Lung (tissue), 12 donors: Measurements from ENCODE around the gene REEP1. TPM values are rescaled to one million over a fixed set of nuclear protein-coding genes. Genes with fewer than 3 reads are reported as not detected.
A peak's percentile ranks its signal among the peaks of the same experiment; 100 is the strongest.

Source experiments
- ATAC-seq: fragments of 200-7000 bp; cut with Tn5 transposase; one replicate; pipeline ENCODE4 v1.9.1; 2020; ENCODE audit warnings: moderate number of reproducible peaks; ENCODE audit not compliant: insufficient read depth, low FRiP score
- DNase-seq, 3 donors: peaks; one replicate each; pipeline ENCODE4 v3.0.0-alpha.2; 2013 to 2017
- H3K27ac ChIP-seq, 2 donors: one replicate each; pipeline ENCODE4 v1.5.1; 2013; ENCODE audit warnings: mild to moderate bottlenecking in 2 of 2, moderate library complexity in 2 of 2, control low read depth in 1 of 2, inconsistent platforms in 1 of 2, low read depth in 1 of 2, low read length in 1 of 2
- H3K27me3 ChIP-seq, 3 donors: one replicate each; pipeline ENCODE4 v1.5.1; 2013; ENCODE audit warnings: low read length in 2 of 3; ENCODE audit not compliant: control insufficient read depth in 3 of 3, insufficient read depth in 3 of 3
- H3K36me3 ChIP-seq, 4 donors: one replicate each; pipeline ENCODE4 v1.5.1; 2013; ENCODE audit warnings: low read length in 4 of 4, mild to moderate bottlenecking in 1 of 4, moderate library complexity in 1 of 4; ENCODE audit not compliant: control insufficient read depth in 4 of 4, insufficient read depth in 4 of 4
- H3K4me1 ChIP-seq, 5 donors: one replicate each; pipeline ENCODE4 v1.5.1; 2013; ENCODE audit warnings: low read length in 5 of 5, mild to moderate bottlenecking in 2 of 5, moderate library complexity in 1 of 5; ENCODE audit not compliant: control insufficient read depth in 5 of 5, insufficient read depth in 5 of 5
- H3K4me3 ChIP-seq: one replicate; pipeline ENCODE4 v1.5.1; 2013; ENCODE audit warnings: mild to moderate bottlenecking, control low read depth, moderate library complexity
- H3K9ac ChIP-seq, 2 donors: one replicate each; pipeline ENCODE4 v1.5.1; 2013; ENCODE audit warnings: low read length in 2 of 2, control low read depth in 1 of 2; ENCODE audit not compliant: insufficient read depth in 1 of 2
- H3K9me3 ChIP-seq, 4 donors: one replicate each; pipeline ENCODE4 v1.5.1; 2013; ENCODE audit warnings: low read length in 3 of 4, mild to moderate bottlenecking in 1 of 4, moderate library complexity in 1 of 4; ENCODE audit not compliant: control insufficient read depth in 4 of 4, insufficient read depth in 3 of 4
- WGBS, 2 donors: extraction: QIAGEN DNeasy Blood & Tissue Kit; methylation state at CpG; one replicate each; pipeline ENCODE4 v1.1.7; 2013; 5-methylcytosine and 5-hydroxymethylcytosine counted together
- polyA plus RNA-seq, 2 donors: library from polyadenylated mRNA; stranded (reverse); fragments of 200-250 nt; gene quantifications; one replicate each; pipeline ENCODE4 v1.2.1, GENCODE V29; 2013
- total RNA-seq, 2 donors: library from RNA; depleted of rRNA in 1 of 2; stranded (reverse); fragments of >200 nt in 1 of 2; gene quantifications; one replicate each; pipeline ENCODE4 v1.2.1, GENCODE V29; 2014 to 2021
- TF ChIP-seq, protein P1 (sequence below): IDR thresholded peaks from 2 replicates; pipeline ENCODE4 v1.5.1; 2012; ENCODE audit warnings: mild to moderate bottlenecking; ENCODE audit errors: control extremely low read depth, extremely low read depth
- donor health status: control.
- donor health status: control.
- donor health status: Bipolar disorder and iron deficiency.
- donor health status: healthy.
- donor health status: DM: yes; HTN: yes; CAD: no.

The REEP1 gene
- total and polyA plus RNA-seq, 4 donors = 2.4 to 19.7 (median 5.4) TPM

GRCh38 chr2:86221066-86221684, 116.3 kb downstream of the REEP1 start:
- WGBS, 2 donors = 35 to 52% methylated on average over 5 of the region's 5 CpGs
- TF ChIP-seq, protein P1, sequence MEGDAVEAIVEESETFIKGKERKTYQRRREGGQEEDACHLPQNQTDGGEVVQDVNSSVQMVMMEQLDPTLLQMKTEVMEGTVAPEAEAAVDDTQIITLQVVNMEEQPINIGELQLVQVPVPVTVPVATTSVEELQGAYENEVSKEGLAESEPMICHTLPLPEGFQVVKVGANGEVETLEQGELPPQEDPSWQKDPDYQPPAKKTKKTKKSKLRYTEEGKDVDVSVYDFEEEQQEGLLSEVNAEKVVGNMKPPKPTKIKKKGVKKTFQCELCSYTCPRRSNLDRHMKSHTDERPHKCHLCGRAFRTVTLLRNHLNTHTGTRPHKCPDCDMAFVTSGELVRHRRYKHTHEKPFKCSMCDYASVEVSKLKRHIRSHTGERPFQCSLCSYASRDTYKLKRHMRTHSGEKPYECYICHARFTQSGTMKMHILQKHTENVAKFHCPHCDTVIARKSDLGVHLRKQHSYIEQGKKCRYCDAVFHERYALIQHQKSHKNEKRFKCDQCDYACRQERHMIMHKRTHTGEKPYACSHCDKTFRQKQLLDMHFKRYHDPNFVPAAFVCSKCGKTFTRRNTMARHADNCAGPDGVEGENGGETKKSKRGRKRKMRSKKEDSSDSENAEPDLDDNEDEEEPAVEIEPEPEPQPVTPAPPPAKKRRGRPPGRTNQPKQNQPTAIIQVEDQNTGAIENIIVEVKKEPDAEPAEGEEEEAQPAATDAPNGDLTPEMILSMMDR = peak; percentile 43
- H3K4me3 ChIP-seq = no peak overlapping the region
- no peak overlapping the region for H3K27ac ChIP-seq
- ATAC-seq (peak; percentile 63), DNase-seq (peak; percentile 59 to 79 (median 77))
- no peak overlapping the region for H3K9ac ChIP-seq
- H3K4me1 ChIP-seq = peaks cover 9 to 39% (median 10%) of the 10 kb centered on the region in 5 donors
- no peaks in the 10 kb centered on the region for H3K36me3 ChIP-seq
- H3K27me3 ChIP-seq = no peaks in the 10 kb centered on the region
- no peaks in the 10 kb centered on the region for H3K9me3 ChIP-seq

DNA sequence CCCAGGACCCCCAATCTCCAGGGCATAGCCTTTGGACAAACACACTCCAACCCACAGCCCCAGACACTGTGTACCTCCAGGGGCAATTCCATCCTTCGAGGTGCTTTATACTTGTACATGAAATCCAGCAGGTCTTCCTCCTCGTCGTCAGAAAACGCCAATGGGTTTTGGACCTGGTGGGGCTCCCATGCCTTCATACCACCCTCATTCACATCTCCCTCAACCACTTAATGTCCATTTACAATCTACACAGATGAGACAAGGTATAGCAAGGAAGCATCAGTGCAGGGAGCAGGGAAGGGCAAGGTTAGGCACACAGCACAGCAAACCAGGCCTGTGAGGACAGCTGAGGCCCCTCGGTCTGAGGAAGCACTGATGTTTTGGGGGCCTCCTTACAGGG, 117.5 kb downstream of the REEP1 start:
- WGBS, 2 donors = 75 to 88% methylated on average over 5 of the region's 5 CpGs
- ATAC-seq (no peak), DNase-seq (no peak)
- TF ChIP-seq, protein P1 = no peak
- no peaks in the 10 kb centered on the region for H3K9me3 ChIP-seq
- H3K27ac ChIP-seq = no peak overlapping the region
- no peak overlapping the region for H3K4me3 ChIP-seq
- no peaks in the 10 kb centered on the region for H3K27me3 ChIP-seq
- no peak overlapping the region for H3K9ac ChIP-seq
- peaks cover 3 to 39% (median 10%) of the 10 kb centered on the region in 5 donors for H3K4me1 ChIP-seq
- peaks cover 0 to 3% (median 0%) of the 10 kb centered on the region in 4 donors for H3K36me3 ChIP-seq

DNA sequence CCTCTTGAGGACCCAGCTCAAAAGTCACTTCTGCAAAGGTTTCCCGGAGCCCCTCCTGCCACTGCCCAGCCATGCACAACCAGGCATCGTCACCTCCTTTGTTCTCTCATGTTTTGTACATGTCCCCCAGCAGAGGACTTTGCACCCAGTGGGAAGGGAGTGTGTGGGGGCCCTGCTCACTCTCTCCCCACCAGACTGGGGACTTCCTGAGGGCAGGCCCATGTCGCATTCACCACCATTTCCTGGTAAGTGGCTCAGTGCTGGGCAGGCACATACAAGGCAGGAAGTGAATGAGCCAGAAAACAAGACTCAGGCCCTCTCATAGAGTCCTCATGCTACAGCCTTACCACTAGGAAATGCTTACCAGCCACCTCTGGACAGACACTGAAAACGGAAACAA, 119.3 kb downstream of the REEP1 start:
- TF ChIP-seq, protein P1 = no peak
- no peak overlapping the region for H3K27ac ChIP-seq
- 75 to 88% methylated on average over 4 of the region's 4 CpGs for WGBS, 2 donors
- no peaks in the 10 kb centered on the region for H3K9me3 ChIP-seq
- peaks cover 0 to 36% (median 6%) of the 10 kb centered on the region in 5 donors for H3K4me1 ChIP-seq
- DNase-seq (no peak), ATAC-seq (no peak)
- H3K9ac ChIP-seq = no peak overlapping the region
- H3K27me3 ChIP-seq = no peaks in the 10 kb centered on the region
- peaks cover 0 to 5% (median 2%) of the 10 kb centered on the region in 4 donors for H3K36me3 ChIP-seq
- no peak overlapping the region for H3K4me3 ChIP-seq
